Fibroblast of lung (primary cell): ENCODE data around the gene SLC24A1. TPM values are rescaled to one million over a fixed set of nuclear protein-coding genes. Genes with fewer than 3 reads are reported as not detected.
A peak's percentile ranks its signal among the peaks of the same experiment; 100 is the strongest.

Experiments used
- DNase-seq, 2 donors: peaks; one replicate each; pipeline versions ENCODE4 v3.0.0 to v3.0.0-alpha.2; 2010; ENCODE audit warnings: low read depth in 2 of 2
- H2AFZ ChIP-seq: 2 replicates; pipeline ENCODE4 v1.5.1; 2012; ENCODE audit warnings: low read length, control low read depth, inconsistent platforms
- H3K27ac ChIP-seq: 2 replicates; pipeline ENCODE4 v1.5.1; 2011; ENCODE audit warnings: low read length, control low read depth; ENCODE audit not compliant: insufficient read depth
- H3K27me3 ChIP-seq: 2 replicates; pipeline ENCODE4 v1.5.1; 2011; ENCODE audit warnings: mild to moderate bottlenecking, low read length; ENCODE audit not compliant: control insufficient read depth, insufficient read depth
- H3K36me3 ChIP-seq: 2 replicates; pipeline ENCODE4 v1.5.1; 2011; ENCODE audit warnings: low read length; ENCODE audit not compliant: control insufficient read depth, insufficient read depth
- H3K4me1 ChIP-seq: 2 replicates; pipeline ENCODE4 v1.5.1; 2011; ENCODE audit warnings: low read length; ENCODE audit not compliant: control insufficient read depth, insufficient read depth; ENCODE audit errors: extremely low read depth
- H3K4me2 ChIP-seq: 2 replicates; pipeline ENCODE4 v1.5.1; 2011; ENCODE audit warnings: low read length, control low read depth; ENCODE audit not compliant: insufficient read depth; ENCODE audit errors: extremely low read depth
- H3K4me3 ChIP-seq, 4 experiments: fragments of 200-600 bp in 1 of 4; sonication (generic) in 1 of 4; replicated peaks in 1 of 4; 2 replicates each; pipeline ENCODE4 v1.5.1; 2011 to 2016; ENCODE audit warnings: low read length in 4 of 4, low read depth in 3 of 4, mild to moderate bottlenecking in 3 of 4, control low read depth in 2 of 4, inconsistent platforms in 1 of 4, mixed read lengths in 1 of 4; ENCODE audit not compliant: insufficient read depth in 1 of 4; ENCODE audit errors: control extremely low read depth in 1 of 4
- H3K79me2 ChIP-seq: 2 replicates; pipeline ENCODE4 v1.5.1; 2012; ENCODE audit warnings: mild to moderate bottlenecking, low read length, inconsistent platforms; ENCODE audit not compliant: control insufficient read depth, insufficient read depth
- H3K9ac ChIP-seq: 2 replicates; pipeline ENCODE4 v1.5.1; 2011; ENCODE audit warnings: mild to moderate bottlenecking, low read length, control low read depth; ENCODE audit not compliant: insufficient read depth
- H3K9me3 ChIP-seq: 2 replicates; pipeline ENCODE4 v1.5.1; 2012; ENCODE audit warnings: low read depth, low read length; ENCODE audit not compliant: control insufficient read depth, insufficient read depth
- H4K20me1 ChIP-seq: 2 replicates; pipeline ENCODE4 v1.5.1; 2011; ENCODE audit warnings: low read length; ENCODE audit not compliant: control insufficient read depth, insufficient read depth; ENCODE audit errors: extremely low read depth
- EZH2 ChIP-seq: IDR thresholded peaks from 2 replicates; pipeline ENCODE4 v1.5.1; 2012; ENCODE audit warnings: low read length, control low read depth, mild to moderate bottlenecking; ENCODE audit errors: missing control alignments
- polyA plus RNA-seq, 2 donors: library from polyadenylated mRNA; depleted of rRNA in 1 of 2; stranded (reverse) in 1 of 2; unstranded in 1 of 2; fragments of >200 nt; gene quantifications; 2 replicates each; pipeline ENCODE4 v1.2.1, GENCODE V29; 2011 to 2012; ENCODE audit warnings: missing spikeins in 1 of 2
- total RNA-seq: library from RNA; depleted of rRNA; stranded (reverse); fragments of >200 nt; gene quantifications from 2 replicates; pipeline ENCODE4 v1.2.1, GENCODE V29; 2014
- TF ChIP-seq, protein P1 (sequence below), 2 donors: IDR thresholded peaks in 1 of 2; conservative IDR thresholded peaks in 1 of 2; 1 replicate in 1 of 2; 2 replicates in 1 of 2; pipeline ENCODE4 v1.5.1; 2011 to 2012; ENCODE audit warnings: low read length in 2 of 2, control low read depth in 1 of 2, inconsistent platforms in 1 of 2, low read depth in 1 of 2, mild to moderate bottlenecking in 1 of 2

The SLC24A1 gene
- total and polyA plus RNA-seq, 2 donors (not counting 1 experiment from before 2014, with no cell fraction given) = 4.5 to 7.9 TPM

GRCh38 chr15:65653341-65653740, 31.6 kb downstream of the SLC24A1 start:
- Histone ChIP-seq H2AFZ (no peak overlapping the region), H3K9me3 (no peaks in the 10 kb centered on the region), H3K79me2 (no peaks in the 10 kb centered on the region), H3K27me3 (no peaks in the 10 kb centered on the region), H3K36me3 (no peaks in the 10 kb centered on the region), H4K20me1 (no peaks in the 10 kb centered on the region), H3K4me3 (no peak overlapping the region), H3K4me2 (peak overlapping the region; percentile 3), H3K27ac (no peak overlapping the region), H3K9ac (no peak overlapping the region), H3K4me1 (peaks cover 13% of the 10 kb centered on the region)
- peak; percentile 38 to 57 for DNase-seq
- no peak for TF ChIP-seq EZH2
- TF ChIP-seq, protein P1, sequence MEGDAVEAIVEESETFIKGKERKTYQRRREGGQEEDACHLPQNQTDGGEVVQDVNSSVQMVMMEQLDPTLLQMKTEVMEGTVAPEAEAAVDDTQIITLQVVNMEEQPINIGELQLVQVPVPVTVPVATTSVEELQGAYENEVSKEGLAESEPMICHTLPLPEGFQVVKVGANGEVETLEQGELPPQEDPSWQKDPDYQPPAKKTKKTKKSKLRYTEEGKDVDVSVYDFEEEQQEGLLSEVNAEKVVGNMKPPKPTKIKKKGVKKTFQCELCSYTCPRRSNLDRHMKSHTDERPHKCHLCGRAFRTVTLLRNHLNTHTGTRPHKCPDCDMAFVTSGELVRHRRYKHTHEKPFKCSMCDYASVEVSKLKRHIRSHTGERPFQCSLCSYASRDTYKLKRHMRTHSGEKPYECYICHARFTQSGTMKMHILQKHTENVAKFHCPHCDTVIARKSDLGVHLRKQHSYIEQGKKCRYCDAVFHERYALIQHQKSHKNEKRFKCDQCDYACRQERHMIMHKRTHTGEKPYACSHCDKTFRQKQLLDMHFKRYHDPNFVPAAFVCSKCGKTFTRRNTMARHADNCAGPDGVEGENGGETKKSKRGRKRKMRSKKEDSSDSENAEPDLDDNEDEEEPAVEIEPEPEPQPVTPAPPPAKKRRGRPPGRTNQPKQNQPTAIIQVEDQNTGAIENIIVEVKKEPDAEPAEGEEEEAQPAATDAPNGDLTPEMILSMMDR (conservative IDR thresholded peaks at IDR 0.05 in 1 of 2, IDR thresholded peaks at IDR 0.05 in 1 of 2; ENCODE audit: low read depth in 1 of 2, low read length in 2 of 2) = no peak

DNA sequence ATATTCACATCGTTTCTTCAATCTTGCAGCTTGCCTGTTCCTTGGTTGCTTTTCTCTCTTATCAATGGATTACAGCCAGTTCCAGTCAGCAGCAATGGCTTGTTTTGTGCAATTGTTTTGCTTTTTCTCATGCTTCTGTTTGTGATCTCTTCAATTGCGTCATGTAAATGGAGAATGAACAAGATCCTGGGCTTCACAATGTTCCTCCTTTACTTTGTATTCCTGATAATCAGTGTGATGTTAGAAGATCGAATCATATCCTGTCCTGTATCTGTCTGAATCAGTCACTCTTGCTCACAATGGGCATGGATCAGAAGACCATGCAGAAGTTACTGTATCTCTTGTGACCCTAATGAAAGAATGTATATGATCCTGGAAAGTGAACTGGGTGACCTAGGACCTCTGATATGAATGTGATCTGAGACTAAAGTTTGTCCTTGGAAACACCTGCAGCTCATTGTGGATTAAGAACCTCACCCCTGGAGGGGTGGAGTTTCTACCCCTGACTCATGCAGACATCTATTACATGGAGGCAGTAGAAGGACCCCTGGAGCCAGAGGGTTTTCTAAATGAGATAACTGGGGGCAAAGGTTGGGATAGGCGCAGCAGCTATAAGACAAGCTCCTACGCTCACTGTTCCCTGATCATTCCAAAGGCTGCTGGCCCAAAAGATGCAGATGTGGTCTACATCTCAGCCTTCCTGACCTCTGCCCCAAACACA, 32.2 kb downstream of the SLC24A1 start:
- Histone ChIP-seq H4K20me1 (no peaks in the 10 kb centered on the region), H3K9ac (no peak overlapping the region), H2AFZ (no peak overlapping the region), H3K4me1 (peaks cover 13% of the 10 kb centered on the region), H3K9me3 (no peaks in the 10 kb centered on the region), H3K4me3 (no peak overlapping the region), H3K79me2 (no peaks in the 10 kb centered on the region), H3K27ac (peak overlapping the region; percentile 29), H3K4me2 (no peak overlapping the region), H3K36me3 (no peaks in the 10 kb centered on the region), H3K27me3 (no peaks in the 10 kb centered on the region)
- TF ChIP-seq, protein P1 (conservative IDR thresholded peaks at IDR 0.05 in 1 of 2, IDR thresholded peaks at IDR 0.05 in 1 of 2; ENCODE audit: low read depth in 1 of 2, low read length in 2 of 2) = no peak
- no peak for TF ChIP-seq EZH2
- peak in 1 of 2 donors; percentile 50 for DNase-seq

- Histone ChIP-seq H3K36me3 (no peaks in the 10 kb centered on the region), H3K79me2 (no peaks in the 10 kb centered on the region), H3K4me1 (peaks cover 13% of the 10 kb centered on the region), H2AFZ (no peak overlapping the region), H4K20me1 (no peaks in the 10 kb centered on the region), H3K27ac (no peak overlapping the region), H3K4me2 (no peak overlapping the region), H3K9me3 (no peaks in the 10 kb centered on the region), H3K9ac (no peak overlapping the region), H3K27me3 (no peaks in the 10 kb centered on the region), H3K4me3 (no peak overlapping the region)
- no peak for TF ChIP-seq EZH2
- TF ChIP-seq, protein P1 (conservative IDR thresholded peaks at IDR 0.05 in 1 of 2, IDR thresholded peaks at IDR 0.05 in 1 of 2; ENCODE audit: low read depth in 1 of 2, low read length in 2 of 2) = no peak
- peak in 1 of 2 donors; percentile 71 for DNase-seq
Measured at GRCh38 chr15:65655026-65655425, 33.3 kb downstream of the SLC24A1 start.
